Measurements from ENCODE around the gene TCEAL6.
"Not testable (repeated sequence)": the region's sequence is repeated elsewhere in the genome, so short reads cannot be mapped to it uniquely, and the experiment has no call there.

GRCh38 chrX:102125014-102125413, 17.3 kb downstream of the TCEAL6 start:
- not testable (repeated sequence) for TF ChIP-seq POLR2AphosphoS5, CTCF, POLR2A (IDR thresholded peaks at IDR 0.05)

Measured in prostate gland (tissue), 2 donors.